Testis (tissue), 3 donors: ENCODE results near the gene TPCN2. TPM values are rescaled to one million over a fixed set of nuclear protein-coding genes. Genes with fewer than 3 reads are reported as not detected.

Source experiments
- DNase-seq: peaks from one replicate; pipeline ENCODE4 v3.0.0-alpha.2; 2019
- H3K27ac ChIP-seq, 2 donors: fragments of 200-600 bp; sonication (generic); one replicate each; pipeline ENCODE4 v1.5.1; 2019
- H3K27me3 ChIP-seq: fragments of 200-600 bp; sonication (generic); one replicate; pipeline ENCODE4 v1.5.1; 2019
- H3K36me3 ChIP-seq: fragments of 200-600 bp; sonication (generic); one replicate; pipeline ENCODE4 v1.5.1; 2017; ENCODE audit warnings: low read depth; ENCODE audit errors: missing control alignments
- H3K4me1 ChIP-seq: fragments of 200-600 bp; sonication (generic); one replicate; pipeline ENCODE4 v1.5.1; 2019
- H3K4me3 ChIP-seq, 2 donors: fragments of 200-600 bp; sonication (generic); one replicate each; pipeline ENCODE4 v1.5.1; 2017 to 2019
- H3K9me3 ChIP-seq: fragments of 200-600 bp; sonication (generic); one replicate; pipeline ENCODE4 v1.5.1; 2017
- POLR2A ChIP-seq: fragments of 450-650 bp; IDR thresholded peaks from one replicate; pipeline ENCODE4 v1.6.1; 2017; ENCODE audit warnings: antibody characterized with exemption, mild to moderate bottlenecking, moderate library complexity
- WGBS, 2 donors: methylation state at CpG; one replicate each; pipeline ENCODE4 v1.1.5; 2018; 5-methylcytosine and 5-hydroxymethylcytosine counted together
- intact Hi-C: fragments of 100-400 bp; cut with DNase I; formaldehyde crosslinking; loops from one replicate; pipeline ENCODE4 v1.15.1; 2023; ENCODE audit warnings: low total_unique reads
- microRNA counts, 2 donors: library from miRNA; unstranded; fragments of <30 nt; microRNA quantifications; one replicate each; lab custom pipeline; 2016
- microRNA-seq, 2 donors: library from miRNA; unstranded; fragments of <30 nt; microRNA quantifications; one replicate each; pipeline ENCODE4, GENCODE V29; 2016; ENCODE audit warnings: borderline number of aligned reads in 2 of 2, borderline replicate concordance in 1 of 2
- polyA plus RNA-seq: library from polyadenylated mRNA; stranded (reverse); fragments of 350-450 nt; fragmentation: Illumina TruSeq; extraction: RNeasy Lipid Tissue Mini Kit (QIAGEN cat#74804); gene quantifications from one replicate; pipeline ENCODE4 v1.2.3, GENCODE V29; 2014; ENCODE audit warnings: low read depth, low replicate concordance; ENCODE audit not compliant: insufficient read depth
- small RNA-seq, 2 donors: library from RNA; depleted of rRNA; stranded (forward); fragments of <200 nt; gene quantifications; one replicate each; pipeline ENCODE3, GENCODE V24; 2016
- total RNA-seq, 2 donors: library from RNA; depleted of rRNA; stranded (reverse); fragments of >200 nt; gene quantifications; one replicate each; pipeline ENCODE4 v1.2.3, GENCODE V29; 2016
- TF ChIP-seq, protein P1 (sequence below), 3 experiments: fragments of 450-650 bp in 2 of 3; fragments of 200-600 bp in 1 of 3; sonication (generic) in 1 of 3; IDR thresholded peaks; one replicate each; pipeline ENCODE4 v1.5.1; 2016 to 2019; ENCODE audit warnings: antibody characterized with exemption in 3 of 3, mild to moderate bottlenecking in 2 of 3, moderate library complexity in 1 of 3

Gene TPCN2
- total and polyA plus RNA-seq, 3 donors from 2014 or later, result 12.9 to 32.5 (median 28.4) TPM

DNA sequence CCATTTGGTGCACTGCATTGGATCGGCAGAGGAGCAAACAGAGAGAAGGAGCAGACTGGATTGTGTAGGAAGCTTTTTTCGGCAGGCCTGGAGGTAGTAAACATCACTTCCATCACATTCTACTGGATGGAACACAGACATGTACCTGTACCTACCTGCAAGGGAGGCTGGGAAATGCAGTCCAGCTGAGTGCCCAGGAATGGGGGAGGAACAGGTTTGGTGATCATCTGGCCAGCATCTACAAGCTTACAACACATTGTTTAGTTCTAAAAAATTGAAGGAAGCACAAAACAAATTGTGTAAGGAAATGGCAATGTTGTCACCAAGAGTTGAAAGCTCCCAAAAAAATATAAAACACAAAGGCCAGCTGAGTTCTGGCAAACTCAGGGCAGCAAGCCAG lies 126.1 kb downstream of the TPCN2 start:
- intact Hi-C loops, result no loop called here
- no peaks in the 10 kb centered on the region for H3K27me3 ChIP-seq
- no peak overlapping the region for H3K4me3 ChIP-seq
- no peaks in the 10 kb centered on the region for H3K4me1 ChIP-seq
- no peak for DNase-seq
- H3K9me3 ChIP-seq, result no peaks in the 10 kb centered on the region
- 93 to 100% methylated on average over 2 of the region's 2 CpGs for WGBS, 2 donors
- H3K27ac ChIP-seq, result no peak overlapping the region
- H3K36me3 ChIP-seq, result no peaks in the 10 kb centered on the region
- no peak for TF ChIP-seq POLR2A
- TF ChIP-seq, protein P1, sequence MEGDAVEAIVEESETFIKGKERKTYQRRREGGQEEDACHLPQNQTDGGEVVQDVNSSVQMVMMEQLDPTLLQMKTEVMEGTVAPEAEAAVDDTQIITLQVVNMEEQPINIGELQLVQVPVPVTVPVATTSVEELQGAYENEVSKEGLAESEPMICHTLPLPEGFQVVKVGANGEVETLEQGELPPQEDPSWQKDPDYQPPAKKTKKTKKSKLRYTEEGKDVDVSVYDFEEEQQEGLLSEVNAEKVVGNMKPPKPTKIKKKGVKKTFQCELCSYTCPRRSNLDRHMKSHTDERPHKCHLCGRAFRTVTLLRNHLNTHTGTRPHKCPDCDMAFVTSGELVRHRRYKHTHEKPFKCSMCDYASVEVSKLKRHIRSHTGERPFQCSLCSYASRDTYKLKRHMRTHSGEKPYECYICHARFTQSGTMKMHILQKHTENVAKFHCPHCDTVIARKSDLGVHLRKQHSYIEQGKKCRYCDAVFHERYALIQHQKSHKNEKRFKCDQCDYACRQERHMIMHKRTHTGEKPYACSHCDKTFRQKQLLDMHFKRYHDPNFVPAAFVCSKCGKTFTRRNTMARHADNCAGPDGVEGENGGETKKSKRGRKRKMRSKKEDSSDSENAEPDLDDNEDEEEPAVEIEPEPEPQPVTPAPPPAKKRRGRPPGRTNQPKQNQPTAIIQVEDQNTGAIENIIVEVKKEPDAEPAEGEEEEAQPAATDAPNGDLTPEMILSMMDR (IDR thresholded peaks at IDR 0.05), result no peak

- H3K9me3 ChIP-seq, result no peaks in the 10 kb centered on the region
- 85% methylated on average over 9 of the region's 9 CpGs for WGBS, 2 donors
- intact Hi-C loops, result no loop called here
- DNase-seq, result no peak
- H3K27me3 ChIP-seq, result no peaks in the 10 kb centered on the region
- H3K4me1 ChIP-seq, result no peaks in the 10 kb centered on the region
- H3K36me3 ChIP-seq, result no peaks in the 10 kb centered on the region
- H3K27ac ChIP-seq, result no peak overlapping the region
- no peak overlapping the region for H3K4me3 ChIP-seq
- TF ChIP-seq, protein P1 (IDR thresholded peaks at IDR 0.05), result no peak
- no peak for TF ChIP-seq POLR2A
These were observed 130.2 kb downstream of the TPCN2 start for GRCh38 chr11:69178819-69179482.

DNA sequence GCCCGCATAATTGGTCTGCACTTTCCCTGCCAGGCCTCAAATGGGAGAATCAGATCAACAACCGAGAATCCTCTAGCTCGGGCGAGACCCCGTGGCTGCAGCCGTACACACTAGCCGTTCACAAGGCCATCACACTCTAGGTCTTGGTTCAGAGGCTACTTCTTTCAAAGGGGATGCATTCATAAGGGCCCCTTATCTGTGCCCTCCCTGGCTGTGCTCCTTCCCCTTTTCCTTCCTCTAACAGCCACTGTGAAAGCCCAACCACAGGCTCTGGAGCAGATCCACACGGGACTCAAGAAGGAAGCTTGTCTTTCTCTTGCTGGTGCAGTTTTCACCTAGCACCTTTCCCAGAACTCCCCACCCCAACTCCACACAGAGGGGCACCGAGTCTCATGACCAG lies 131.5 kb downstream of the TPCN2 start:
- Histone ChIP-seq H3K4me1 (no peaks in the 10 kb centered on the region), H3K36me3 (no peaks in the 10 kb centered on the region), H3K27ac (no peak overlapping the region), H3K27me3 (no peaks in the 10 kb centered on the region), H3K9me3 (no peaks in the 10 kb centered on the region), H3K4me3 (no peak overlapping the region)
- no peak for DNase-seq
- intact Hi-C loops, result no loop called here
- WGBS, 2 donors, result 72 to 82% methylated on average over 9 of the region's 9 CpGs
- TF ChIP-seq POLR2A, result no peak
- TF ChIP-seq, protein P1 (IDR thresholded peaks at IDR 0.05), result no peak

DNA sequence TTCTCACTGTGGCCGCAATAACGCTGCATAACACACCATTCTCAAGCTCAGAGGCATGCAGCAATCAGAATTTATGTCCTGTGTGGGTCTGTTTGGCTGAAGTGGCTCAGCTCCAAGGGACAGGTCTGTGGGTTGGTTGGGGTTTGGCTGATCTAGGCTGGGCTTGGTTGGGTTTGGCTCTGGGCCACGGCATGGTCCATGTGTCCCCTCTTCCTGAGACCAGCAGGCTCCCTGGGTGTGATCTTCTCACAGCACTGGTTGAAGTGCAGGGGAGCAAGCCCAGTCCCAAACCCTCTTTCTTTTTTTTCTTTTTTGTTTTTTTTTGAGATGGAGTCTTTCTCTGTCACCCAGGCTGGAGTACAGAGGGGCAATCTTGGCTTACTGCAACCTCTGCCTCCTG lies 132.0 kb downstream of the TPCN2 start:
- H3K27me3 ChIP-seq, result no peaks in the 10 kb centered on the region
- no peaks in the 10 kb centered on the region for H3K4me1 ChIP-seq
- H3K36me3 ChIP-seq, result no peaks in the 10 kb centered on the region
- no peaks in the 10 kb centered on the region for H3K9me3 ChIP-seq
- no peak overlapping the region for H3K27ac ChIP-seq
- 91 to 94% methylated on average over 3 of the region's 3 CpGs for WGBS, 2 donors
- no peak overlapping the region for H3K4me3 ChIP-seq
- DNase-seq, result no peak
- intact Hi-C loops, result no loop called here
- TF ChIP-seq POLR2A, result no peak

- 89 to 91% methylated on average over 7 to 8 of the region's 8 CpGs for WGBS, 2 donors
- no peak for TF ChIP-seq POLR2A
- TF ChIP-seq, protein P1 (IDR thresholded peaks at IDR 0.05), result no peak
- intact Hi-C loops, result no loop called here
- H3K4me1 ChIP-seq, result no peaks in the 10 kb centered on the region
- no peak overlapping the region for H3K27ac ChIP-seq
- no peak overlapping the region for H3K4me3 ChIP-seq
- H3K27me3 ChIP-seq, result no peaks in the 10 kb centered on the region
- no peak for DNase-seq
- no peaks in the 10 kb centered on the region for H3K36me3 ChIP-seq
- H3K9me3 ChIP-seq, result no peaks in the 10 kb centered on the region
These were observed 134.9 kb downstream of the TPCN2 start for GRCh38 chr11:69183613-69184012.

MicroRNAs encoded within 50 kb of the gene (microRNA counts, 767-probe panel; counts per million panel counts)
- 0 to 152 counts per million in 2 donors for microRNA hsa-miR-3164 (lab: Ali Mortazavi, UCI)

Small RNA genes within 50 kb of the gene (microRNA-seq; reads per million reads assigned to microRNA genes)
- gene MIR3164, result 0 to 0.69 reads per million in 2 donors

Small RNA genes within 50 kb of the gene (small RNA-seq; reads per million reads assigned to genes)
- 0 reads per million in 2 donors for gene MIR3164

Other genes with a start within 250 kb of the TPCN2 start
- 10 to 100 TPM; 49.1 to 58.5 TPM for gene CPT1A, start 207.0 kb upstream of the TPCN2 start, total RNA-seq
- 39.2 TPM for gene CPT1A, start 207.0 kb upstream of the TPCN2 start, polyA plus RNA-seq
- gene MRPL21, start 145.1 kb upstream of the TPCN2 start, total RNA-seq, result 10 to 100 TPM; 43.2 to 45.0 TPM
- gene MRPL21, start 145.1 kb upstream of the TPCN2 start, polyA plus RNA-seq, result 96.2 TPM
- gene IGHMBP2, start 145.0 kb upstream of the TPCN2 start, total RNA-seq, result 10 to 100 TPM; 42.6 to 47.1 TPM
- 68.9 TPM for gene IGHMBP2, start 145.0 kb upstream of the TPCN2 start, polyA plus RNA-seq
- not detected for gene MRGPRD, start 67.9 kb upstream of the TPCN2 start, total RNA-seq
- gene MRGPRD, start 67.9 kb upstream of the TPCN2 start, polyA plus RNA-seq, result not detected
- 10 to 100 TPM in 1 of 2 donors, 1 to 10 TPM in 1; 10.0 to 12.2 TPM for gene MRGPRF, start 35.7 kb upstream of the TPCN2 start, total RNA-seq
- gene MRGPRF, start 35.7 kb upstream of the TPCN2 start, polyA plus RNA-seq, result 21.1 TPM
- 1 to 10 TPM; 3.9 to 8.8 TPM for gene SMIM38, start 107.0 kb downstream of the TPCN2 start, total RNA-seq
- 3.3 TPM for gene SMIM38, start 107.0 kb downstream of the TPCN2 start, polyA plus RNA-seq
- 1 to 10 TPM in 1 of 2 donors, under 1 TPM in 1; 0.43 to 1.1 TPM for gene MYEOV, start 245.2 kb downstream of the TPCN2 start, total RNA-seq
- gene MYEOV, start 245.2 kb downstream of the TPCN2 start, polyA plus RNA-seq, result 1.1 TPM